RWPE1 (cell line): ENCODE results near the gene TERT.
"Not testable (repeated sequence)": the region's sequence is repeated elsewhere in the genome, so short reads cannot be mapped to it uniquely, and the experiment has no call there.

Experiments
- CTCF ChIA-PET: fragments of 350-600 bp; sonication (Branson Sonifier 250); formaldehyde crosslinking; extraction: SDS; loops from one replicate; lab custom pipeline; 2021; lab: Yijun Ruan, JAX
- POLR2A ChIA-PET: fragments of 400-600 bp; formaldehyde crosslinking; extraction: SDS; loops from one replicate; lab custom pipeline; 2020; ENCODE audit warnings: antibody characterized with exemption; ENCODE audit not compliant: low non-redundant PET; lab: Yijun Ruan, JAX
- DNase-seq: peaks from one replicate; pipeline ENCODE4 v3.0.0; 2012; ENCODE audit warnings: low spot score
- H3K27ac ChIP-seq: fragments of 450-650 bp; 2 replicates; pipeline ENCODE4 v1.5.1; 2017
- CTCF ChIP-seq: fragments of 450-650 bp; conservative IDR thresholded peaks from 2 replicates; pipeline ENCODE4 v1.5.1; 2017; ENCODE audit warnings: low read depth, mild to moderate bottlenecking

The TERT gene

GRCh38 chr5:1270426-1270825 is 24.4 kb downstream of the TERT start:
- no peak for TF ChIP-seq CTCF
- H3K27ac ChIP-seq: no peak overlapping the region
- CTCF ChIA-PET: no interaction called here
- POLR2A ChIA-PET: no interaction called here
- DNase-seq: no peak

GRCh38 chr5:1268666-1269065 is 26.2 kb downstream of the TERT start:
- ChIA-PET POLR2A (no interaction called here), CTCF (no interaction called here)
- no peak for DNase-seq
- TF ChIP-seq CTCF: no peak
- no peak overlapping the region for H3K27ac ChIP-seq

- POLR2A ChIA-PET: no interaction called here
- TF ChIP-seq CTCF: no peak
- CTCF ChIA-PET: interaction anchor here (0.6 kb wide), 1 partner anchor 1581 kb away, joined by 3 read pairs; no protein-coding TSS in a partner anchor
- no peak for DNase-seq
- H3K27ac ChIP-seq: no peak overlapping the region
Observed at GRCh38 chr5:1268056-1268455, 26.8 kb downstream of the TERT start.

GRCh38 chr5:1267464-1267863 is 27.4 kb downstream of the TERT start:
- CTCF ChIA-PET: interaction anchor here (0.6 kb wide), 1 partner anchor 1581 kb away, joined by 3 read pairs; no protein-coding TSS in a partner anchor
- POLR2A ChIA-PET, H3K27ac ChIP-seq, DNase-seq: not testable (repeated sequence)

GRCh38 chr5:1266791-1267190 is 28.1 kb downstream of the TERT start:
- DNase-seq: no peak
- no peak for TF ChIP-seq CTCF
- ChIA-PET CTCF (interaction anchor here (0.6 kb wide), 1 partner anchor 15 kb away, joined by 4 read pairs; no protein-coding TSS in a partner anchor), POLR2A (no interaction called here)
- no peak overlapping the region for H3K27ac ChIP-seq

- TF ChIP-seq CTCF: no peak
- no peak overlapping the region for H3K27ac ChIP-seq
- no peak for DNase-seq
- POLR2A ChIA-PET: no interaction called here
- CTCF ChIA-PET: no interaction called here
Observed at GRCh38 chr5:1265461-1266455, 29.1 kb downstream of the TERT start.

- no peak for DNase-seq
- H3K27ac ChIP-seq: no peak overlapping the region
- ChIA-PET POLR2A (no interaction called here), CTCF (no interaction called here)
- no peak for TF ChIP-seq CTCF
Observed at GRCh38 chr5:1265026-1265425, 29.8 kb downstream of the TERT start.
